HL-60/S4 treated with phorbol 12-myristate 13-acetate at 8.2 ng/mL for 4 days and 3 days (cell line): ENCODE data around the gene ARHGAP21.
"Not testable (repeated sequence)": the region's sequence is repeated elsewhere in the genome, so short reads cannot be mapped to it uniquely, and the experiment has no call there.

Source experiments
- in situ Hi-C: fragments of 300-500 bp; cut with MboI; formaldehyde crosslinking; loops from 2 replicates; pipeline ENCODE4 v1.15.0; 2022; ENCODE audit warnings: low sequenced_read_pairs

The ARHGAP21 gene

GRCh38 chr10:24723788-24724380 is at the start of gene ARHGAP21:
Gene ARHGAP21, minus strand, starts transcription at chr10:24723887. Its CDS starts 1,988 bp downstream, at chr10:24721899.
- in situ Hi-C loops = no loop called here

DNA sequence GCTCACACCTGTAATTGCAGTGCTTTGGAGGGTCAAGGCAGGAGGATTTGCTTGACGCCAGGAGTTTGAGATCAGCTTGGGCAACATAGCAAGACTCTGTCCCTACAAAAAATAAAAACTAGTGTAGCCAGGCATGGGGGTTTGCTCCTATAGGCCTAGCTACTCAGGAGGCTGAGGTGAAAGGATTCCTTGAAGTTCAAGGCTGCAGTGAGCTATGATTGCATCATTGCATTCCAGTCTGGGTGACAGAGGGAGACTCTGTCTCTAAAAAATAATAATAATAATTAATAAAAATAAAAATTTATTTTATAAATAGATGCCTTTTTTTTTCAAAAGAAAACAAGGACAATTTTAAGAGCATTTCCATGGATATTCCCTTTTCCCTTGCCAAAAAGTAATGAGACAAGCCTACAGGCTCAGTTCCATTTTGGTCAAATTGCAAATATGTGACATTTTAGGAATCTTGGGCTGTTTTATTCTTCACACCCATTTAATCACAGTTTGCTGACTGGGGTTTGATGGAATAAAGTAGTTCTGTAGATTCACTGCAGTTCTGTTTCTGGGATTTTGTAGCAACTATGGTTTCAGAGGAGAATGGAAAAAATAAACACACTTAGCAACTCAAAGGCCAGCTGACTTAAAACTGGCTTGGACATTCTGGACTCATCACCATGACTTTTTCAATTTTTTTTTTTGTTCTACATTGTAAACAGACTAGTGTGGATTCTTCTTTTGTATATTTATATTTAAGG is 48.4 kb upstream of the ARHGAP21 start:
- in situ Hi-C loops = no loop called here

DNA sequence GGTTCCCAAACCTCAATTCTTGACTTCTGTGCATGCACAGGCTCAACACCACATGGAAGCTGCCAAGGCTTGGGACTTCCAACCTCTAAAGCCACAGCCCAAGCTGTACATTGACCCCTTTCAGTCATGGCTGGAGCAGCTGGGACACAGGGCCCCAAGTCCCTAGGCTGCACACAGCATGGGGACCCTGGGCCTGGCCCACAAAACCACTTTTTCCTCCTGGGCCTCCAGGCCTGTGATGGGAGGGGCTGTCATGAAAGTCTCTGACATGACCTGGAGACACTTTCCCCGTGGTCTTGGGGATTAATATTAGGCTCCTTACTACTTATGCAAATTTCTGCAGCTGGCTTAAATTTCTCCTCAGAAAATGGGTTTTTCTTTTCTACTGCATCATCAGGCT is 41.3 kb upstream of the ARHGAP21 start:
- in situ Hi-C loops = not testable (repeated sequence)

DNA sequence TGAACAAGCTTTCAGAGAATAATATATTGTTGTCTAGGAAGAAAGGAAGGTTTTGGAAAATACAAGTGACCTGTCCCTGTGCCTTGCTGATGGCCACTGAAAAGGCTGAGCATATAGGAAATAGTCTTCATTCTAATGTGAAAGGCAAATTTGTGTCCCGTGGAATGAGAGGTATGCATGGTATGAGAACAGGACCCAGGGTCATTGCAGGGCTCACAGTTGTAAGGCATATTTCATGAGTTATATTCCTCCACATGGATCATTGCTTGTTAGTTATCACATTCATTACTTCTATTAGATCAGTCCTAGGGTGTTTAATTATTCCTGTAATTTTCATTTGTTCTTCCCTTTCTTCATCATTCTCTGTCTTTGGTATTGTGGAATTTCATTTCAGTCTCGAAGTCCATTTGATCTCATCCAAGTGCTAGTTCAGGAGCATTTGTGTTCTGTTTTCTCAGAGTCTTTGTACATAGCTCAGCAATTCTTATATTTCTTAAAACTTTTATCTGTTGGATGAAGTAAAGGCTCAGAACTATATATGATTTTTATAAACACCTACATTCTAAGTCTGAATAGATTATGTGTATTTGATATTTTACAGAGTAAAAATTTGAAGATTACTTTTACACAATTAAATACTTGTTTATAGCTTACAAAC is 39.4 kb upstream of the ARHGAP21 start:
- in situ Hi-C loops = no loop called here

DNA sequence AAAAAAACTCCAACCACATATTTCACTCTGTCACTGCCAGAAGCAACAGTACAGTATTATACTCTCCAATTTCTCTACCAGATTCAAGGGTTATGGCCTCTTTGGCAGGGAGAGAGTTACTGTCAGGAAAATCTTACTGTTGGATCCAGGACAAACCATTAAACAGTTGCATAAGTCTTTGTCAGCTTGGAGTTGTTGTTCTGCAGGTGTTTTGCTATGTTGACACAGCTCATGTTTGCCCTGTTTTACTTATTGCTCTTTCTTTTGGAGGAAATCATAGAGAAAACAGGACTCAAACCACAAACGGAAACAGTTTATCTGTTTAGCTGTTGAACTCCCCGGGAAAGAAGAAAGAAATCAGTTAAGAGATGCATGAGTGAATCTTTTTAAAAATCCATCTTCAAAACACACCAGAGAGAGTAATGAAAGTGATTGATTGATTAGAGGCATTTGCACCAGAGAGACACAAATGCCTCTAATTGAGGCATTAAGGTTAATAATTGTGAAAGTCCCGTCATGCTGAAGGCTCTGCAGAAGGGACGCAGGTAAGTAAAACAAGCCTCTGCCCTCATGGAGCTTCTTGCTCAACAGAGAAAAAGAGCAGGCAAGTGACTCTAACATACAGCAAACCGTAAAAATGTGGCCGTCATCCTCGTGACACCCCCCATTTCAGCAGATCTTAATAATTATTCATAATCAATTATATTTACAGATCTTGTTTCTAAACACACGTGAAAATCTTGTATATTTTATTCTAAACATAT is 38.7 kb upstream of the ARHGAP21 start:
- in situ Hi-C loops = no loop called here

DNA sequence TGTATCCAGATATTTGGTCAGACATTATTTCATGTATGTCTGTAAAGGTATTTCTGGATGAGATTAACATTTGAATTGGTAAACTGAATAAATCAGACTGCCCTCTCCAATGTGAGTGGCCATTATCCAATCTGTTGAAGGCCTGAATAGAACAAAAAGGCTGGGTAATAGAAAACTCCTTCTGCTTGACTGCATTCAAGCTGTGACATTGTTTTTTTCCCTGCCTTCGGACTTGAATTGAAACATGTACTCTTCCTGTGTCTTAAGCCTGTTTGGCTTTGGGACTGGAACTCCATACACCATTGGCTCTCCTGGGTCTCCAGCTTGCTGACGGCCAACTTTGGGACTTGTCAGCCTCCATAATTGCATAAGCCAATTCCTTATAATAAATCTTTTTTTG is 36.0 kb upstream of the ARHGAP21 start:
- in situ Hi-C loops = no loop called here

DNA sequence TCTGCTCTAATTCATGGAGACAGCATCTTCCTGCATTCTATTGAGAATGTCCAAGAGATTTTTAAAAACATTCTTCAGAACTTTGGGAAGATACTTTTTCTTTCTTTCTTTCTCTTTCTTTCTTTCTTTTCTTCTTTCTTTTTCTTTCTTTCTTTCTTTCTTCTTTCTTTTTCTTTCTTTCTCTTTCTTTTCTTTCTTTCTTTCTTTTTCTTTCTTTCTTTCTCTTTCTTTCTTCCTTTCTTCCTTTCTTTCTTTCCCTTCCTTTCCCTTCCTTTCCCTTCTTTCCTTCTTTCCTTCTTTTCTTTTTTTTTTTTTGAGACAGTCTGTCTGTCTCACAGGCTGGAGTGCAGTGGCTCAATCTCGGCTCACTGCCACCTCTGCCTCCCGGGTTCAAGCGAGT is 34.6 kb upstream of the ARHGAP21 start:
- in situ Hi-C loops = not testable (repeated sequence)

GRCh38 chr10:24756283-24756682 is 32.6 kb upstream of the ARHGAP21 start:
- in situ Hi-C loops = no loop called here

DNA sequence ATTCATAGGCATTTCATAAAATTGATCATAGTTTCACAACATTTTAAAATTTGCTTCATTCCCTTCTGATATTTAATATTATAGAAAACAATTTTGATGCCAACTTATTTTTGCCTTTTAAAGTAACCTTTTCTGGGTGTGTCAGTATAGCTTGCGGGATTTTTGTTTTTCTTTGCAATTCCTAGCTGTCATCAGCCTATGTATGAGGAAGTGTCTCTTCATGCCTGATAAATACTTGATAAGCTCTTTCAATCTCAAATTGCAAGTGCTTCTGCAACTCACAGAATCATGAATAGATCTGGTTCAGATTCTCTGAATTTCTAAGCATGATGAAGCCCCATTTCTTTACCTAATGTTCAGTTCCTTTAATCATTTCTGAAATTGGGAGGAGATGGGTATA is 28.0 kb upstream of the ARHGAP21 start:
- in situ Hi-C loops = no loop called here

- in situ Hi-C loops = no loop called here
Measured at GRCh38 chr10:24750695-24751094, 27.0 kb upstream of the ARHGAP21 start.

- in situ Hi-C loops = no loop called here
Measured at GRCh38 chr10:24748214-24748613, 24.5 kb upstream of the ARHGAP21 start.

DNA sequence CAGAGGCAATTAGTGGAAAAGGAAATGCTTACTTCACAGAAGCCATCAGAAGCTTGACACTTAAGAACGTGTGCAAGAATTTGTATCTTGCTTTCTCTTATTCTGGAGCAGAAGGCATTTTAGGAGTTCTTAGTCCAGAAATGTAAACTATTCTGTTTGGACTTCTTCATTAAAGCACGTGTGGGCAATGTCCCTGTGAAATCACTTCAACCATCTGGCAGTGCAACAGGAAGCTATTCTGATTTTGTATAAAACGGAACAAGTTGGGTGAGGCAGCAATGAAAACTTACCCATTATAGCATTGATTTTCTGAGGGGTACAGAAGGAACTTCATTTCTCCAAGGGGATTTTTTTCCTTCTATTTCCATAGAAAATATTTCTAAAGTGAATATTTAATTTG is 21.3 kb upstream of the ARHGAP21 start:
- in situ Hi-C loops = no loop called here

GRCh38 chr10:24740714-24741113 is 17.0 kb upstream of the ARHGAP21 start:
- in situ Hi-C loops = no loop called here

DNA sequence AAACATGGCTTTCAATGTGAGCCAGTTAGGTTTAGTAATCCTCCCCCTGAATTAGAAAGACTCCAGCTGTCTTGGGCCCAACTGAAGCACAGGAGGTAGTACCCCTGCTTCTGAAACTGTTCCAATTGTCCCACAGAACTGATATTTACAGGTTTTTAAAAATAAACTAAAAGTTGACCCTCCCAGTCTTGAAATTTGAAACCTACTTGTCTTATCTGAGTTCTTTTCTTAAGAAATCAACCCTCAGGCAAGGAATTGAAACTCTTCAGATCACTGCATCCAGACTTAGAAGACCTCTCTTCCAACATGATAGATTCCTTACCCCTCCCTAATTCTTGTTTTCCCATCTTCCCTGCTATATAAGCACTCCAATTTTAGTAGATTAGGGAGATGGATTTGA is 13.3 kb upstream of the ARHGAP21 start:
- in situ Hi-C loops = no loop called here

GRCh38 chr10:24731942-24732341 is 8.3 kb upstream of the ARHGAP21 start:
- in situ Hi-C loops = no loop called here

- in situ Hi-C loops = no loop called here
Measured at GRCh38 chr10:24730811-24731210, 7.1 kb upstream of the ARHGAP21 start.

GRCh38 chr10:24727786-24728185 is 4.1 kb upstream of the ARHGAP21 start:
- in situ Hi-C loops = no loop called here

GRCh38 chr10:24726626-24727025 is 2.9 kb upstream of the ARHGAP21 start:
- in situ Hi-C loops = no loop called here

DNA sequence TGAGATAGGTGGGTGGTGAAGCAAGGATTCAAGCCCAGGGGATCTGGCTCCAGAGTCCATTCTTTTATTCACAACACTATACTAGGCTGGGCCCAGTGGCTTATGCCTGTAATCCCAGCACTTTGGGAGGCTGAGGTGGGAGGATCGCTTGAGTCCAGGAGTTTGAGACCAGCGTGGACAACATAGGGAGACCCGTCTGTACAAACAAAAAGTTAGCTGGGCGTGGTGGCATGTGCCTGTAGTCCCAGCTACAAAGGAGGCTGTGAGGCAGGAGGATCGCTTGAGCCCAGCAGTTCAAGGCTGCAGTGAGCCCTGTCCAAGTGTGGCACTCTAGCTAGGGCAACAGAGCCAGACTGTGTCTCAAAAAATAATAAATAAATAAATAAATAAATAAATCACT is 2.3 kb upstream of the ARHGAP21 start:
- in situ Hi-C loops = not testable (repeated sequence)

GRCh38 chr10:24724381-24725228 is 918 bp upstream of the ARHGAP21 start:
- in situ Hi-C loops = no loop called here

- in situ Hi-C loops = no loop called here
Measured at GRCh38 chr10:24723386-24723787, 300 bp downstream of the ARHGAP21 start.
